ENCODE data around the gene AACS.

The AACS gene

DNA sequence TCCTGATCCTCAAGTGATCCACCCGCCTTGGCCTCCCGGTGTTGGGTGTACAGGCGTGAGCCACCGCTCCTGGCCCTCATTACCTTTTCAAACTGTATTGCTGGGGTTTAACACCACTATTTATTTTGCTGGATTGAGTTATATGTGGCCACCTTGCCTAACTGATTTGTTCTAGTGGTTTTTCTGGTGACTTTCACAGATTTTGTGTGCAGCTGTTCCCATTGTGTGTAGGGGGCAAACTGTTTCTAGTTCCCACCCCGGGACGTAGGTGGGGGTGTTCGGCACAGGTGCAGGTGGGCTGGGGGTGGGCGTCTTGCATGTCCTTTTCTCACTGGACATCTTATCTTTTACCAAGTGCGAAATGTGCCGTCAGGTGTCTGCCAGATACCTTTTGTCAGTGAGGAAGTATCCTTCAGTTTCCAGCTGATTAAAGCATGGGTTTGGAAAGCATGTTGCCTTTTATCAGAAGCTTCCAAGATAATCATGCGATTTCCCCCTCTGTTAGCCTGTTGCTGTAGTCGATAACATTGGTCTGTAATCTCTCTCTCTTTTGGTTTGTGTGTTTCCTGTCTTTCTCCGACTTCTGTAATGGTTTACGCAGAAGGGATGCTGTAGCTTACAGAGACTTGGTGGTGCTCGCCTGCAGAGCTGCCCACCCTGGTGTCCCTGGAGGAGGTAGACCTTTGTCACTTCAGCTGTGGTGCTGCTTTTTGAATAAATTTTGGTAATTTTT lies 33.6 kb downstream of the AACS start:
- TF ChIP-seq EGR2 (tag by site-specific recombination; IDR thresholded peaks at IDR 0.05; ENCODE audit: low read depth), result 0 out of 2 replicates have a peak, but pooled peaks have one; percentile 29
- TF ChIP-seq, protein P1, sequence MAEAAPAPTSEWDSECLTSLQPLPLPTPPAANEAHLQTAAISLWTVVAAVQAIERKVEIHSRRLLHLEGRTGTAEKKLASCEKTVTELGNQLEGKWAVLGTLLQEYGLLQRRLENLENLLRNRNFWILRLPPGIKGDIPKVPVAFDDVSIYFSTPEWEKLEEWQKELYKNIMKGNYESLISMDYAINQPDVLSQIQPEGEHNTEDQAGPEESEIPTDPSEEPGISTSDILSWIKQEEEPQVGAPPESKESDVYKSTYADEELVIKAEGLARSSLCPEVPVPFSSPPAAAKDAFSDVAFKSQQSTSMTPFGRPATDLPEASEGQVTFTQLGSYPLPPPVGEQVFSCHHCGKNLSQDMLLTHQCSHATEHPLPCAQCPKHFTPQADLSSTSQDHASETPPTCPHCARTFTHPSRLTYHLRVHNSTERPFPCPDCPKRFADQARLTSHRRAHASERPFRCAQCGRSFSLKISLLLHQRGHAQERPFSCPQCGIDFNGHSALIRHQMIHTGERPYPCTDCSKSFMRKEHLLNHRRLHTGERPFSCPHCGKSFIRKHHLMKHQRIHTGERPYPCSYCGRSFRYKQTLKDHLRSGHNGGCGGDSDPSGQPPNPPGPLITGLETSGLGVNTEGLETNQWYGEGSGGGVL (tag by site-specific recombination; IDR thresholded peaks at IDR 0.05), result no peak
- Histone ChIP-seq H3K4me3 (ENCODE audit: low read depth, low read length) (no peak overlapping the region), H3K4me1 (ENCODE audit: control insufficient read depth, insufficient read depth, low read length) (no peaks in the 10 kb centered on the region), H3K9me3 (ENCODE audit: control insufficient read depth, insufficient read depth, low read depth, low read length) (no peaks in the 10 kb centered on the region), H3K36me3 (ENCODE audit: control insufficient read depth in 2 of 2, insufficient read depth in 1 of 2, low read length in 2 of 2) (peaks cover 0 to 26% of the 10 kb centered on the region in 2 experiments; a peak in 1 of 3 replicates), H3K27ac (ENCODE audit: extremely low read depth, low read depth, low read length) (no peak overlapping the region)
- POLR2A ChIA-PET, result no interaction called here
- CTCF ChIA-PET, result interaction anchor here (0.6 to 1.1 kb wide), 5 partner anchors 10 to 189 kb away, joined by 3 to 4 read pairs (median 3); no protein-coding TSS in a partner anchor

DNA sequence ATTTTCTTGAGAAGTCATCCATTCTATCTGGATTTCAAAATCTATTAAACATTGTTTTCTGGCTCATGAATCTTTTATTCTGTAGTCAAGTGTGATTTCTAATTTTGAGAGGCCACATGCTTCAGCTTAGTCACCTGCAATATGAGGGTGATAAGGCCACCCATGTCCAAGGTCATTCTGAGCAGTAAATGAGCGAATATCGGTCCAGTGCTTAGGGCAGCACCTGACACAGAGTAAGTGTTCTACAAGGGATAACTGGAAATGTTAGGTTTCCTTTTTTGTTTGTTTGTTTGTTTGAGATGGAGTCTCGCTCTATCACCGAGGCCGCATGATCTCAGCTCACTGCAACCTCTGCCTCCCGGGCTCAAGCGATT lies 34.2 kb downstream of the AACS start:
- ChIA-PET POLR2A (no interaction called here), CTCF (interaction anchor here (0.6 to 1.1 kb wide), 4 partner anchors 11 to 190 kb away, joined by 3 to 4 read pairs (median 3); no protein-coding TSS in a partner anchor)
- TF ChIP-seq KLF9 (tag by site-specific recombination; IDR thresholded peaks at IDR 0.05; ENCODE audit: low read depth) (no peak), ZNF324 (tag by site-specific recombination; IDR thresholded peaks at IDR 0.05) (no peak), ZNF157 (tag by site-specific recombination; IDR thresholded peaks at IDR 0.05) (no peak), ZNF214 (tag by site-specific recombination; IDR thresholded peaks at IDR 0.05; ENCODE audit: borderline replicate concordance) (no peak), GLI4 (tag by site-specific recombination; IDR thresholded peaks at IDR 0.05) (no peak), ZNF626 (tag by site-specific recombination; IDR thresholded peaks at IDR 0.05) (no peak), ZNF266 (tag by site-specific recombination; IDR thresholded peaks at IDR 0.05; ENCODE audit: low read depth) (no peak), ZNF48 (tag by site-specific recombination; IDR thresholded peaks at IDR 0.05) (no peak), ZNF530 (tag by site-specific recombination; IDR thresholded peaks at IDR 0.05; ENCODE audit: low read depth) (no peak), ZNF549 (tag by site-specific recombination; IDR thresholded peaks at IDR 0.05) (no peak), ZSCAN16 (tag by site-specific recombination; IDR thresholded peaks at IDR 0.05) (no peak)
- TF ChIP-seq, protein P2, sequence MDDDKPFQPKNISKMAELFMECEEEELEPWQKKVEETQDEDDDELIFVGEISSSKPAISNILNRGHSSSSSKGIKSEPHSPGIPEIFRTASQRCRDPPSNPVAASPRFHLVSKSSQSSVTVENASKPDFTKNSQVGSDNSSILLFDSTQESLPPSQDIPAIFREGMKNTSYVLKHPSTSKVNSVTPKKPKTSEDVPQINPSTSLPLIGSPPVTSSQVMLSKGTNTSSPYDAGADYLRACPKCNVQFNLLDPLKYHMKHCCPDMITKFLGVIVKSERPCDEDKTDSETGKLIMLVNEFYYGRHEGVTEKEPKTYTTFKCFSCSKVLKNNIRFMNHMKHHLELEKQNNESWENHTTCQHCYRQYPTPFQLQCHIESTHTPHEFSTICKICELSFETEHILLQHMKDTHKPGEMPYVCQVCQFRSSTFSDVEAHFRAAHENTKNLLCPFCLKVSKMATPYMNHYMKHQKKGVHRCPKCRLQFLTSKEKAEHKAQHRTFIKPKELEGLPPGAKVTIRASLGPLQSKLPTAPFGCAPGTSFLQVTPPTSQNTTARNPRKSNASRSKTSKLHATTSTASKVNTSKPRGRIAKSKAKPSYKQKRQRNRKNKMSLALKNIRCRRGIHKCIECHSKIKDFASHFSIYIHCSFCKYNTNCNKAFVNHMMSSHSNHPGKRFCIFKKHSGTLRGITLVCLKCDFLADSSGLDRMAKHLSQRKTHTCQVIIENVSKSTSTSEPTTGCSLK (tag by site-specific recombination; IDR thresholded peaks at IDR 0.05), result no peak
- TF ChIP-seq, protein P3, sequence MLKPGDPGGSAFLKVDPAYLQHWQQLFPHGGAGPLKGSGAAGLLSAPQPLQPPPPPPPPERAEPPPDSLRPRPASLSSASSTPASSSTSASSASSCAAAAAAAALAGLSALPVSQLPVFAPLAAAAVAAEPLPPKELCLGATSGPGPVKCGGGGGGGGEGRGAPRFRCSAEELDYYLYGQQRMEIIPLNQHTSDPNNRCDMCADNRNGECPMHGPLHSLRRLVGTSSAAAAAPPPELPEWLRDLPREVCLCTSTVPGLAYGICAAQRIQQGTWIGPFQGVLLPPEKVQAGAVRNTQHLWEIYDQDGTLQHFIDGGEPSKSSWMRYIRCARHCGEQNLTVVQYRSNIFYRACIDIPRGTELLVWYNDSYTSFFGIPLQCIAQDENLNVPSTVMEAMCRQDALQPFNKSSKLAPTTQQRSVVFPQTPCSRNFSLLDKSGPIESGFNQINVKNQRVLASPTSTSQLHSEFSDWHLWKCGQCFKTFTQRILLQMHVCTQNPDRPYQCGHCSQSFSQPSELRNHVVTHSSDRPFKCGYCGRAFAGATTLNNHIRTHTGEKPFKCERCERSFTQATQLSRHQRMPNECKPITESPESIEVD (tag by site-specific recombination; IDR thresholded peaks at IDR 0.05), result no peak
- H3K4me1 ChIP-seq (ENCODE audit: control insufficient read depth, insufficient read depth, low read length), result no peaks in the 10 kb centered on the region
- no peaks in the 10 kb centered on the region for H3K9me3 ChIP-seq (ENCODE audit: control insufficient read depth, insufficient read depth, low read depth, low read length)
- H3K36me3 ChIP-seq (ENCODE audit: control insufficient read depth in 2 of 2, insufficient read depth in 1 of 2, low read length in 2 of 2), result peaks cover 0 to 27% of the 10 kb centered on the region in 2 experiments; a peak in 1 of 3 replicates
- H3K27ac ChIP-seq (ENCODE audit: extremely low read depth, low read depth, low read length), result no peak overlapping the region
- H3K4me3 ChIP-seq (ENCODE audit: low read depth, low read length), result no peak overlapping the region
